Endothelial cell of hepatic sinusoid (primary cell): ENCODE measurements around the gene GALNT8.
"Not testable (repeated sequence)": the region's sequence is repeated elsewhere in the genome, so short reads cannot be mapped to it uniquely, and the experiment has no call there.

Source experiments
- in situ Hi-C: cut with HindIII; loops from 2 replicates; pipeline ENCODE4 v1.10.0; 2017; ENCODE audit warnings: low sequenced_read_pairs

GALNT8 gene

GRCh38 chr12:4742416-4742970, 22.3 kb downstream of the GALNT8 start:
- in situ Hi-C loops = loop anchor here (5.0 to 10.0 kb wide), 3 partner anchors 50 to 138 kb away; no protein-coding TSS in a partner anchor

DNA sequence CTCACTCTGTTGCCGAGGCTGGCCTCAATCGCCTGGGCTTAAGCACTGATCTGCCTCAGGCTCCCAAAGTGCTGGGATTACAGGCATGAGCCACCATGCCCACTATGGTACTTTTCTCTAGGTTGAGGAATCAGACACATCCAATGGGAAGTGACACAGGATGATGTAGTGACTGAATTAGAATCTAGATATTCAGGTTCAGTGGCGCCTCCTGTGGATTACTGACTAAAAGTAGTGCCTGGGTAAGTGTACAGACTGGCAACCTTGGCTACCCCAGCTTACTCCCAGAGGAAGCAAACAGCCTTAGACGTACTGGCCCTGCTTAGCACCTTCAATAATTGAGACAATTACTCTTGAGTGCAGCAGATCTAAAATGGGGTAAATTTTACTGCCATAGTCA, 22.8 kb downstream of the GALNT8 start:
- in situ Hi-C loops = loop anchor here (5.0 to 10.0 kb wide), 3 partner anchors 51 to 138 kb away; no protein-coding TSS in a partner anchor

DNA sequence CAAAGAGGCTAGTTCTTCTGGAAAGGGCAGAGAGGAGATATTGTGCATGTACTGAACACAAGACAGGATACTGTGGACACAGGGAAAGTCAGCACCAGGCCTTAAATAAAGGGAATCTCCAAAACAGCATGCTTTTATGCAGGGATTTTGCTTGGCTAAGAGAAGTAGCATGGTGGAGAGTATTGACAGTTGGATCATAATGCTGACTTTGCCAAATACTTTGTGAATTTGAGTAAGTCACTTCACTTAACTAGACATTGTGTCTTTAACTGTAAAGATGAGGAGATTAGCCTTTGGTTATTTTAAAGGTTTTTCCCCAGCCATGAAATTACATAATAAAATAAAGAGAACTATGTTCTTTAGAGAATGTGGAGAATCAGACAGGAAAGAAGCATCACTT, 24.5 kb downstream of the GALNT8 start:
- in situ Hi-C loops = loop anchor here (5.0 to 10.0 kb wide), 3 partner anchors 52 to 140 kb away; no protein-coding TSS in a partner anchor

GRCh38 chr12:4745249-4745648, 25.0 kb downstream of the GALNT8 start:
- in situ Hi-C loops = loop anchor here (10.0 kb wide), 1 partner anchor 140 kb away; no protein-coding TSS in a partner anchor

GRCh38 chr12:4751654-4752053, 31.5 kb downstream of the GALNT8 start:
- in situ Hi-C loops = not testable (repeated sequence)

GRCh38 chr12:4762773-4763172, 42.6 kb downstream of the GALNT8 start:
- in situ Hi-C loops = no loop called here

- in situ Hi-C loops = no loop called here
These were observed 43.3 kb downstream of the GALNT8 start for GRCh38 chr12:4763549-4763948.

DNA sequence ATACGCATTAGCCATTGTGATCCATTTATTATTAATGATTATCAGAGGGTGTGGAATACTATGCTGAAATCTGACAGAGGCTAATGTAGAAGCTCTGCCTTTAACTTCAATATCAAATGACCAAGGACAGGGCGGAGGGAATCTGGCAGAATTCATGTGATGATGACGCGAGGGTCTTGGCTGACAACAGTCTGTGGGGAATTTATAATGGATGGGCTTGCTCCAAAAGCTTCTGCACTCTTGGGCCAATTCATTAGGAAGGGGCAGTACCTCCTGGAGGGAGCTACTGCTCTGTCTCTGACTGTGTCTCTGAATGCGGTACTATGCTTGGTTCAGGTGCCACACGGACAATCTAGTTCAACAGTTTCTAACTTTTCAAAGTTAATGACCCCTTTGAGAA, 46.2 kb downstream of the GALNT8 start:
- in situ Hi-C loops = loop anchor here (5.0 kb wide), 1 partner anchor 54 kb away; no protein-coding TSS in a partner anchor

DNA sequence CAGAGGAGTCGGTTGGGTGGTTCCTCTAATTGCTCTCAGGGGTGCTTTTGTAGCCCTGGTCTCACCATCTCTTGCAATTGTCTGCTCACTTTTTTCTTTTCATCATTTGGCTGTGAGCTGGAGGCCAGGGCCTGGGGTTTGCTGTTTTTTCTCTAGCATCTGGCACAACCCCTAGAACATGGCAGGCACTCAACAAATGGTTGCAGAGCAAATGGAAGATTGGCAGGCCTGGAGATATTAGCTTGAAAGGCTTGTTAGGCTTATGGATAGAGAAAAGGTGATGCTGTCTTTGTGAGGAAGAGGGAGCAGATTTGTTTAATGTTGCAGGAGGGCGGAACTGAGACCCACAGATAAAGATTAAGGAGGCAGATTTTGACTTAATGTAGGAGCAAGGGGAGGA, 47.0 kb downstream of the GALNT8 start:
- in situ Hi-C loops = loop anchor here (5.0 kb wide), 1 partner anchor 55 kb away; no protein-coding TSS in a partner anchor

DNA sequence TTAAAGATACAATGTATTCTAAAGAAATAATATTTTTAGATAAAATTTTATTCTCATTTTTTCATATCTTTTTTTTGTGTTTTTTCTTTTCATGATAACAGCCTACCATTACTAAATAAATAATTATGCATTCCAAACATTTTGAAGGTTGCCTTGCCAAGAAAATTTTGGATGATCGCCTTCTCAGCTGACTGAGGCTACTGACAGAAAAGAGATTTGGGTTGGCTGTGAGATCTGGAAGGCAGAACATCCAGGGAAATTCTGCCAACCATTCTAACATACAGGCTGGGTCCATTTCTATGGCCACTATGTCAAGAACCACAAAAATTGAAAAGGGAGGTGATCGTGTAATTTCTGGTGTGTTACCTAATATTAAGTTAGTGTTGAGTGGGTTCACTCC, 48.1 kb downstream of the GALNT8 start:
- in situ Hi-C loops = loop anchor here (5.0 kb wide), 1 partner anchor 56 kb away; no protein-coding TSS in a partner anchor

DNA sequence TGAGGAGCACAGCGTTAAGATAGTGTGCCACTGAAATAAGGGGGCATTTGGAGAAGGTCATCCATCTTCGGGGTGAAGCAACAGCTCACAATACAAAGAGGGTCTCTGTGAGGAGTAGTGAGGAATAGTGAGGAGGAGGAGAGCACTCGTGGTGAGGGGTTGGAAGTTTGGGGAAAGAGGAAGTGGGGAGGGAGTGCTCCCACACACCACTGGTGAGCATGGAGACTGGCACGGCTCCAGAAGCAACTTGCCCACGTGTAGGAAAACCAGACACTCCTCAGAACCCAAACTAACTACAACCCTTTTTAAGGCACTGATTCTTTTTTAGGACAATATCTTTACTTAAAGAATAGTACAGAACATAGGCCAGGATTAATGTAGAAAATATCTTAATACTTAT, 48.9 kb downstream of the GALNT8 start:
- in situ Hi-C loops = loop anchor here (5.0 kb wide), 1 partner anchor 57 kb away; no protein-coding TSS in a partner anchor

DNA sequence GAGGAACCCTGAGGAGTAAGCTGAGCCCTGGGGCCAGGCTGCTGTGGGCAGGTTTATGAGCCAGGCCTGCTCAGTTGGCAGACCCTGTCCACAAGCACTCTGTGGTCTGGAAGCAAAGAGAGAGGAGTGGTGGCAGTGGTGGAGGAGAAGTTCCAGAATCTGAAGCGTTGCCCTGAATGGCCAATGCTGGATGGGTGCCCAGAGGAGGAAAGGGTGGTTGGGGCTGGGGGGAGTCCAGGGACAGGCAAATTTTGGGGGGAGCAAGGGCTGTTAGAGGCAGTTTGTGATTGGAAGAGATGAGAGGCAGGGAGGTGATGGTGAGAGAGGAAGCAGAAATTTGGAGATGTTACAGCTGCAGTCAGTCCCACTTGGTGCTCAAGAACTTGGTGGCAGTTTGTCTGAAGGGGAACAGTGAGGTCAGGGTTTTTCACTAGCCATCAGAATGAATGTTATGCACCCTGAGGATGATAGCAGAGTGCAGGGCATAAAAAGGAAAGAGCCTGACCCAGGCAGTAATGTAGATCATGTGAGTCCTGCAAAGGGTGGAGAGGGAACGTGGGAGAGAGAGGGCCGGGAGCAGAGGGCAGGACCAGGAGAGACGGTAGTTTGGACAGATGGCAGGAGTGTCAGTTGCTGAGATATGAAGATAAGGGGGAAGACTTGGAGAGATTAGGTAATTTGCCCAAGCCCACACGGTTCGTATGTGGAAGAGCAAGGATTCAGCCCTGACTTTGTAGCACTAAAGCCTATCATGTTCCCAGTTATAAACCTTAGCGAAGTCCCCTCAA, 51.2 kb downstream of the GALNT8 start:
- in situ Hi-C loops = no loop called here

DNA sequence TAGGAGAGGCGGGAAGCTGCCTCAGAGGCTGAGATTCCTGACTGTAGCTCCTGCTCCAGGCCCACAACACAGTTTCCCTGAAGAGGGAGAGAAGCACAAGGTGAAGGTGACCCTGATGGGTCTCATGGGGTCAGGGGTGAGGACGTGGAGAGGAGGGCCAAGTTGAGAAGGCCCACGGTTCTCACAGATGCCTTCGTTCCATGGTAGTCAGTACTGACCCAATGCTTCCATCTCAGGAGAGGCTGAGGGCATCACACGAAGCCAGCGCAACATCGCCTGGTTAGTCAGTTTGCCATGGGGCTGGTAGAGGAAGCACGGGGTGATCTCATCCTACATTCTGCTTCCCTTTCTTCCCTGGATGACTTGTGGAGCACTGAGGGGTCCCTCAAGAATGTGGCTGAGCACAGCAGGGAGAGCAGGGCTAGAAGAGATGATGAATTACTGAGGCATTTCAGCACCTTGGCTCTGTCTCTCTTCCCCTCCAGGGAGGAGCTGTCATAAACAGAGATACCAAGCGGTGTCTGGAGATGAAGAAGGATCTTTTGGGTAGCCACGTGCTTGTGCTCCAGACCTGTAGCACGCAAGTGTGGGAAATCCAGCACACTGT, 51.9 kb downstream of the GALNT8 start:
- in situ Hi-C loops = no loop called here

DNA sequence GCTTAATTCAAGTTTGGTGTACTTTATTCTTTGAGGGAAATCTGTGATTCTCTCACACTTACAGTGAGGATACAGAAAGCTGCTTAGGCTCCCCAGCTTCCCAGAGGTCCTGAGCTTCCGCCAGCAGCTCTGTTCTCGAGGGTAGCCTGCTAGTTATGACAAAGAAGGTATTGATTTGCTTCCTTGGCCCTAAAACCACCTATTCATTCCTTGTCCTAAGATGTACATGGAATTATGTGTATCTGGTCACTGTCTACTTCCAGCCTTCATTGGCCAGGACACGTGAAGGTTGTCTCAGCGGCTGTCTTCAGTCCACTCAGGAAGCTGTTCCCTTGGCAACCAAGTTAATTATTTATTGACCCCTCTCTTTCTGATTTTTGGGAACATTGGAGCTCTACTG, 55.7 kb downstream of the GALNT8 start:
- in situ Hi-C loops = no loop called here

DNA sequence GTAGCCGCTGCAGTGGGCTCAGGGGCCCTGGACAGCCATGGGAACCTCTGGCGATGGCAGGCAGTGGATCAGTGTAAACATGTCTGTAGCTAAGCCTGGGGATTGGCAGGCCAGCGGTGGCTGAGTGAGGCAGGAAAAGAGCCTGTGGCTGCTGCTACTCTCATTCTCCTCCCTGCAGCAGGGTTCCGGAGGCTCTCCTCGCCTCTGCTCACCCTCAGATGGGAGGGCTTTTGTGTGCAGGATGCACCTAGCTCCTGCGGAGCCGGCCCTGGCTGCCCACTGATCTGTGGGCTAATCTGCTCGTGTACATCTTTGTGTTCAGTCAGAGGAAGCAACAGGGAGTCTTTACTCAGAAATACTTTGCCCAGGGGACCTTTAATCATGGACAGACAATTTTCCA, 59.5 kb downstream of the GALNT8 start:
- in situ Hi-C loops = no loop called here

GRCh38 chr12:4780641-4781611, 60.7 kb downstream of the GALNT8 start:
- in situ Hi-C loops = no loop called here

GRCh38 chr12:4784404-4785054, 64.3 kb downstream of the GALNT8 start:
- in situ Hi-C loops = no loop called here

GRCh38 chr12:4786795-4787194, 66.6 kb downstream of the GALNT8 start:
- in situ Hi-C loops = no loop called here

DNA sequence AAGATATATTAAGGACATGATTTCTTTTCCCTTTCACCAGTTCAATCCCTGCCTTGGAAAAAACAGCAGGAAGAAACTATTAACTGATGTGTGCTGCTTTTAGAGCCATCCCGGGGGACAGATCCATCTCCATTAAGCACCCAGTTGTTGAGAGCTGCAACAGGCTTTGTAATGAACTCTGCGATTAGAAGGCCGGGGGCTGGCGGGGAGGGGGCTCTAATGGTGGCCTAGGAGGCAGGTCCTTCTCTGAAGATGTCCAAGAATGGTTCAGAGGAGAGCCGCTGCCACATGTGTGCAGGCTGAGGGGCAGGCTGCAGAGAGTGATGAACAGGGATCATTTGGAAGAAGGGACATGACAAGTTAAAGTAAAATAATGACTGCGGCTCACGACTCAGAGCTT, 67.8 kb downstream of the GALNT8 start:
- in situ Hi-C loops = no loop called here

- in situ Hi-C loops = no loop called here
These were observed 69.6 kb downstream of the GALNT8 start for GRCh38 chr12:4789776-4790175.
